Activated CD4-positive, CD25-positive, alpha-beta regulatory T cell treated with anti-CD3 and anti-CD28 coated beads, Interleukin-2, amount 50 U/mL, for 16 hours (primary cell): Measurements from ENCODE around the gene CAB39L.
"Not testable (repeated sequence)": the region's sequence is repeated elsewhere in the genome, so short reads cannot be mapped to it uniquely, and the experiment has no call there.

Experiments used
- DNase-seq: peaks from one replicate; pipeline ENCODE4 v3.0.0-alpha.2; 2020; ENCODE audit warnings: low read depth, low spot score

Gene CAB39L

GRCh38 chr13:49294723-49295122, 149.1 kb downstream of the CAB39L start:
- not testable (repeated sequence) for DNase-seq

GRCh38 chr13:49292742-49293486, 150.9 kb downstream of the CAB39L start:
- no peak for DNase-seq

GRCh38 chr13:49288458-49288857, 155.4 kb downstream of the CAB39L start:
- DNase-seq, result no peak

- no peak for DNase-seq
Measured at GRCh38 chr13:49287995-49288394, 155.9 kb downstream of the CAB39L start.

GRCh38 chr13:49279885-49280284, 164.0 kb downstream of the CAB39L start:
- no peak for DNase-seq

- DNase-seq, result no peak
Measured at GRCh38 chr13:49279112-49279511, 164.8 kb downstream of the CAB39L start.

GRCh38 chr13:49278211-49278610, 165.7 kb downstream of the CAB39L start:
- DNase-seq, result no peak

- DNase-seq, result no peak
Measured at GRCh38 chr13:49272296-49272695, 171.6 kb downstream of the CAB39L start.

- DNase-seq, result no peak
Measured at GRCh38 chr13:49271264-49271663, 172.6 kb downstream of the CAB39L start.

- no peak for DNase-seq
Measured at GRCh38 chr13:49265822-49266221, 178.0 kb downstream of the CAB39L start.

- DNase-seq, result no peak
Measured at GRCh38 chr13:49262634-49263033, 181.2 kb downstream of the CAB39L start.

- no peak for DNase-seq
Measured at GRCh38 chr13:49259586-49259985, 184.3 kb downstream of the CAB39L start.
